GM18508 (cell line): ENCODE data around the gene KIRREL2.

Experiments
- ATAC-seq: cut with Tn5 transposase; IDR thresholded peaks from one replicate; pipeline ENCODE4 v1.9.1; 2021; ENCODE audit warnings: moderate number of reproducible peaks; ENCODE audit not compliant: insufficient read depth, unreplicated experiment

KIRREL2 gene

GRCh38 chr19:35913589-35913988 lies 56.9 kb downstream of the KIRREL2 start:
- no peak for ATAC-seq

GRCh38 chr19:35915443-35915842 lies 58.7 kb downstream of the KIRREL2 start:
- ATAC-seq, result no peak
